ENCODE results near the gene BCAS3. TPM values are rescaled to one million over a fixed set of nuclear protein-coding genes. Genes with fewer than 3 reads are reported as not detected.

The BCAS3 gene
- total RNA-seq, 1 experiment from 2014 or later = 26.3 TPM

DNA sequence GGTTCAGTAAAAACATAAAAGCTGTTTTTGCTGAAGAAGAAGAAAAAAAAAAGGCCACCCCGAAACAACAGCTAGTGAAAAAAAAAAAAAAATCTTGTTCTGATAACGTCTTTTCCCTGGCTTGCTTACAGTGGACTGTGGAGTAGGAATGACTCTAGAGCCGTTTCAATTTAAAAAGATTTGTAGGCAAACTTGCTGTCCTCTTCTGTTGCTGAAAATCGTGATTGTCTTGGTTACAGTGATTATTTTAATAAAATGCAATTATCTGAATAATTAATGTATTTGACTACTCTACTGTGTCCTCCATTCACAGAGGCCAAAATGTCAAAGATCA lies 531.4 kb downstream of the BCAS3 start:
- ChIA-PET RAD21 (ENCODE audit: low non-redundant PET in 1 of 2, low total read pairs in 2 of 2, uncharacterized antibody in 2 of 2, unreplicated experiment in 2 of 2) (no interaction called here), CTCF (interaction anchor here (0.6 kb wide), 1 partner anchor 16 kb away, joined by 5 read pairs; no protein-coding TSS in a partner anchor), POLR2A (no interaction called here)
- Histone ChIP-seq H2AFZ (ENCODE audit: low read depth, low read length, poor library complexity, severe bottlenecking) (no peak overlapping the region), H3K4me1 (ENCODE audit: control insufficient read depth in 1 of 2, insufficient read depth in 2 of 2, low read length in 2 of 2) (no peaks in the 10 kb centered on the region), H3K79me2 (ENCODE audit: insufficient read depth, low read length) (no peaks in the 10 kb centered on the region), H4K20me1 (ENCODE audit: insufficient read depth) (no peaks in the 10 kb centered on the region), H3K27ac (ENCODE audit: low read depth, low read length) (no peak overlapping the region), H3K4me3 (replicated peaks in 1 of 2; ENCODE audit: low read depth in 1 of 2, low read length in 2 of 2) (no peak overlapping the region), H3K9ac (ENCODE audit: low read length) (no peak overlapping the region), H3K9me2 (ENCODE audit: insufficient read depth) (no peaks in the 10 kb centered on the region), H3K36me3 (ENCODE audit: control insufficient read depth in 1 of 2, insufficient read depth in 2 of 2, low read length in 2 of 2) (no peaks in the 10 kb centered on the region), H3K9me3 (ENCODE audit: control insufficient read depth in 1 of 2, insufficient read depth in 1 of 2, low read depth in 1 of 2, low read length in 2 of 2) (no peaks in the 10 kb centered on the region), H3K27me3 (ENCODE audit: insufficient read depth, low read length) (0 out of 2 replicates have a peak, but pooled peaks cover 3% of the 10 kb centered on the region), H3K4me2 (ENCODE audit: low read length) (no peak overlapping the region)
- TF ChIP-seq, protein P1, sequence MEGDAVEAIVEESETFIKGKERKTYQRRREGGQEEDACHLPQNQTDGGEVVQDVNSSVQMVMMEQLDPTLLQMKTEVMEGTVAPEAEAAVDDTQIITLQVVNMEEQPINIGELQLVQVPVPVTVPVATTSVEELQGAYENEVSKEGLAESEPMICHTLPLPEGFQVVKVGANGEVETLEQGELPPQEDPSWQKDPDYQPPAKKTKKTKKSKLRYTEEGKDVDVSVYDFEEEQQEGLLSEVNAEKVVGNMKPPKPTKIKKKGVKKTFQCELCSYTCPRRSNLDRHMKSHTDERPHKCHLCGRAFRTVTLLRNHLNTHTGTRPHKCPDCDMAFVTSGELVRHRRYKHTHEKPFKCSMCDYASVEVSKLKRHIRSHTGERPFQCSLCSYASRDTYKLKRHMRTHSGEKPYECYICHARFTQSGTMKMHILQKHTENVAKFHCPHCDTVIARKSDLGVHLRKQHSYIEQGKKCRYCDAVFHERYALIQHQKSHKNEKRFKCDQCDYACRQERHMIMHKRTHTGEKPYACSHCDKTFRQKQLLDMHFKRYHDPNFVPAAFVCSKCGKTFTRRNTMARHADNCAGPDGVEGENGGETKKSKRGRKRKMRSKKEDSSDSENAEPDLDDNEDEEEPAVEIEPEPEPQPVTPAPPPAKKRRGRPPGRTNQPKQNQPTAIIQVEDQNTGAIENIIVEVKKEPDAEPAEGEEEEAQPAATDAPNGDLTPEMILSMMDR (IDR thresholded peaks at IDR 0.05 in 2 of 3, conservative IDR thresholded peaks at IDR 0.05 in 1 of 3; ENCODE audit: borderline replicate concordance in 1 of 3, insufficient read depth in 1 of 3, low read depth in 2 of 3, low read length in 2 of 3) = no peak
- no peak for TF ChIP-seq EZH2phosphoT487 (IDR thresholded peaks at IDR 0.05; ENCODE audit: borderline replicate concordance)
- no peak for TF ChIP-seq CEBPB (IDR thresholded peaks at IDR 0.05; ENCODE audit: low read depth)
- TF ChIP-seq FOSL1 (IDR thresholded peaks at IDR 0.05; ENCODE audit: low read depth) = no peak
- TF ChIP-seq, protein P2, sequence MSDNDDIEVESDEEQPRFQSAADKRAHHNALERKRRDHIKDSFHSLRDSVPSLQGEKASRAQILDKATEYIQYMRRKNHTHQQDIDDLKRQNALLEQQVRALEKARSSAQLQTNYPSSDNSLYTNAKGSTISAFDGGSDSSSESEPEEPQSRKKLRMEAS (IDR thresholded peaks at IDR 0.05) = no peak
- TF ChIP-seq YY1 (IDR thresholded peaks at IDR 0.05; ENCODE audit: extremely low read depth, insufficient replicate concordance, low read depth, low read length) = no peak
- TF ChIP-seq JUND (IDR thresholded peaks at IDR 0.05) = no peak
- no peak for TF ChIP-seq ZFX (IDR thresholded peaks at IDR 0.05)
- TF ChIP-seq TCF7L2 (IDR thresholded peaks at IDR 0.05; ENCODE audit: borderline replicate concordance, extremely low read depth, insufficient read depth, insufficient read length) = no peak
- TF ChIP-seq ZNF274 (IDR thresholded peaks at IDR 0.05; ENCODE audit: low read depth, low read length) = no peak
- TF ChIP-seq, protein P3, sequence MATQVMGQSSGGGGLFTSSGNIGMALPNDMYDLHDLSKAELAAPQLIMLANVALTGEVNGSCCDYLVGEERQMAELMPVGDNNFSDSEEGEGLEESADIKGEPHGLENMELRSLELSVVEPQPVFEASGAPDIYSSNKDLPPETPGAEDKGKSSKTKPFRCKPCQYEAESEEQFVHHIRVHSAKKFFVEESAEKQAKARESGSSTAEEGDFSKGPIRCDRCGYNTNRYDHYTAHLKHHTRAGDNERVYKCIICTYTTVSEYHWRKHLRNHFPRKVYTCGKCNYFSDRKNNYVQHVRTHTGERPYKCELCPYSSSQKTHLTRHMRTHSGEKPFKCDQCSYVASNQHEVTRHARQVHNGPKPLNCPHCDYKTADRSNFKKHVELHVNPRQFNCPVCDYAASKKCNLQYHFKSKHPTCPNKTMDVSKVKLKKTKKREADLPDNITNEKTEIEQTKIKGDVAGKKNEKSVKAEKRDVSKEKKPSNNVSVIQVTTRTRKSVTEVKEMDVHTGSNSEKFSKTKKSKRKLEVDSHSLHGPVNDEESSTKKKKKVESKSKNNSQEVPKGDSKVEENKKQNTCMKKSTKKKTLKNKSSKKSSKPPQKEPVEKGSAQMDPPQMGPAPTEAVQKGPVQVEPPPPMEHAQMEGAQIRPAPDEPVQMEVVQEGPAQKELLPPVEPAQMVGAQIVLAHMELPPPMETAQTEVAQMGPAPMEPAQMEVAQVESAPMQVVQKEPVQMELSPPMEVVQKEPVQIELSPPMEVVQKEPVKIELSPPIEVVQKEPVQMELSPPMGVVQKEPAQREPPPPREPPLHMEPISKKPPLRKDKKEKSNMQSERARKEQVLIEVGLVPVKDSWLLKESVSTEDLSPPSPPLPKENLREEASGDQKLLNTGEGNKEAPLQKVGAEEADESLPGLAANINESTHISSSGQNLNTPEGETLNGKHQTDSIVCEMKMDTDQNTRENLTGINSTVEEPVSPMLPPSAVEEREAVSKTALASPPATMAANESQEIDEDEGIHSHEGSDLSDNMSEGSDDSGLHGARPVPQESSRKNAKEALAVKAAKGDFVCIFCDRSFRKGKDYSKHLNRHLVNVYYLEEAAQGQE (IDR thresholded peaks at IDR 0.05; ENCODE audit: low read depth) = no peak
- TF ChIP-seq, protein P4, sequence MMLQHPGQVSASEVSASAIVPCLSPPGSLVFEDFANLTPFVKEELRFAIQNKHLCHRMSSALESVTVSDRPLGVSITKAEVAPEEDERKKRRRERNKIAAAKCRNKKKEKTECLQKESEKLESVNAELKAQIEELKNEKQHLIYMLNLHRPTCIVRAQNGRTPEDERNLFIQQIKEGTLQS (IDR thresholded peaks at IDR 0.05) = no peak
- no peak for TF ChIP-seq EGR1 (IDR thresholded peaks at IDR 0.05; ENCODE audit: low read depth)
- no peak for TF ChIP-seq SIN3A (IDR thresholded peaks at IDR 0.05; ENCODE audit: low read depth)
- TF ChIP-seq ELF1 (IDR thresholded peaks at IDR 0.05; ENCODE audit: borderline replicate concordance, low read depth) = no peak
- TF ChIP-seq RAD21 (IDR thresholded peaks at IDR 0.05; ENCODE audit: low read depth) = no peak
- TF ChIP-seq SRF (IDR thresholded peaks at IDR 0.05; ENCODE audit: low read depth) = no peak
- DNase-seq (ENCODE audit: low read depth, low spot score) = no peak
- intact Hi-C loops (cut with micrococcal nuclease) = no loop called here
- BruUV-seq (replicated peaks) = no TSS peak
- no peak for ATAC-seq

Measured in HCT116 (cell line).